Measurements from ENCODE around the gene SPCS2. TPM values are rescaled to one million over a fixed set of nuclear protein-coding genes. Genes with fewer than 3 reads are reported as not detected.

SPCS2 gene
- polyA plus RNA-seq, 1 donor from 2014 or later: 84.7 TPM

GRCh38 chr11:74929431-74930363 is 19.4 kb upstream of the SPCS2 start:
- H3K9me2 ChIP-seq (ENCODE audit: insufficient read depth, low read length): no peaks in the 10 kb centered on the region
- no peaks in the 10 kb centered on the region for H4K20me1 ChIP-seq (ENCODE audit: insufficient read depth)
- no peak overlapping the region for H3K27ac ChIP-seq (ENCODE audit: low read length)
- H2AFZ ChIP-seq (ENCODE audit: low read depth, low read length): no peak overlapping the region
- H3K27me3 ChIP-seq (ENCODE audit: insufficient read depth, low read depth, low read length): no peaks in the 10 kb centered on the region
- H3F3A ChIP-seq (ENCODE audit: insufficient read depth, low read length, poor library complexity, severe bottlenecking): no peaks in the 10 kb centered on the region
- no peak overlapping the region for H3K4me3 ChIP-seq (ENCODE audit: low read length)
- no peak overlapping the region for H3K9ac ChIP-seq (ENCODE audit: low read length)
- no peak overlapping the region for H3K4me2 ChIP-seq (ENCODE audit: low read length)
- TF ChIP-seq CTCF (IDR thresholded peaks at IDR 0.05; ENCODE audit: poor library complexity, severe bottlenecking) (peak; percentile 96), RAD21 (conservative IDR thresholded peaks at IDR 0.05) (peak; percentile 94), REST (IDR thresholded peaks at IDR 0.05; ENCODE audit: borderline replicate concordance) (no peak), SMC3 (conservative IDR thresholded peaks at IDR 0.05; ENCODE audit: poor library complexity) (peak; percentile 95)
- no peaks in the 10 kb centered on the region for H3K9me3 ChIP-seq (ENCODE audit: low read length)
- no peaks in the 10 kb centered on the region for H3K36me3 ChIP-seq (ENCODE audit: insufficient read depth, low read length)
- H3K79me2 ChIP-seq (replicated peaks; ENCODE audit: insufficient read depth, low read length): no peaks in the 10 kb centered on the region

- H3K36me3 ChIP-seq (ENCODE audit: insufficient read depth, low read length): no peaks in the 10 kb centered on the region
Measured at GRCh38 chr11:74932169-74932568, 16.9 kb upstream of the SPCS2 start.

More at GRCh38 chr11:74932169-74932568, 16.9 kb upstream of the SPCS2 start:
- H3K9me3 ChIP-seq (ENCODE audit: low read length): no peaks in the 10 kb centered on the region
- H3K27me3 ChIP-seq (ENCODE audit: insufficient read depth, low read depth, low read length): no peaks in the 10 kb centered on the region
- H3F3A ChIP-seq (ENCODE audit: insufficient read depth, low read length, poor library complexity, severe bottlenecking): no peaks in the 10 kb centered on the region
- H3K9me2 ChIP-seq (ENCODE audit: insufficient read depth, low read length): no peaks in the 10 kb centered on the region
- H3K27ac ChIP-seq (ENCODE audit: low read length): no peak overlapping the region
- no peaks in the 10 kb centered on the region for H4K20me1 ChIP-seq (ENCODE audit: insufficient read depth)
- no peak for TF ChIP-seq SMC3 (conservative IDR thresholded peaks at IDR 0.05; ENCODE audit: poor library complexity)
- TF ChIP-seq REST (IDR thresholded peaks at IDR 0.05; ENCODE audit: borderline replicate concordance): no peak
- TF ChIP-seq POLR2AphosphoS5 (IDR thresholded peaks at IDR 0.05): no peak
- no peak for TF ChIP-seq EP300 (conservative IDR thresholded peaks at IDR 0.05; ENCODE audit: poor library complexity, severe bottlenecking)
- no peak for TF ChIP-seq EZH2 (IDR thresholded peaks at IDR 0.05; ENCODE audit: borderline replicate concordance, insufficient read depth, low read length, poor library complexity, severe bottlenecking)
- H3K9ac ChIP-seq (ENCODE audit: low read length): no peak overlapping the region
- H3K4me2 ChIP-seq (ENCODE audit: low read length): no peak overlapping the region
- H3K4me3 ChIP-seq (ENCODE audit: low read length): no peak overlapping the region
- no peak overlapping the region for H2AFZ ChIP-seq (ENCODE audit: low read depth, low read length)
- H3K79me2 ChIP-seq (replicated peaks; ENCODE audit: insufficient read depth, low read length): no peaks in the 10 kb centered on the region

Data from neural cell (in vitro differentiated cells).